Fibroblast of lung (primary cell): ENCODE measurements around the gene RAB8A. TPM values are rescaled to one million over a fixed set of nuclear protein-coding genes. Genes with fewer than 3 reads are reported as not detected.
A peak's percentile ranks its signal among the peaks of the same experiment; 100 is the strongest.

Source experiments
- DNase-seq, 2 donors: peaks; one replicate each; pipeline versions ENCODE4 v3.0.0 to v3.0.0-alpha.2; 2010; ENCODE audit warnings: low read depth in 2 of 2
- H2AFZ ChIP-seq: 2 replicates; pipeline ENCODE4 v1.5.1; 2012; ENCODE audit warnings: low read length, control low read depth, inconsistent platforms
- H3K27ac ChIP-seq: 2 replicates; pipeline ENCODE4 v1.5.1; 2011; ENCODE audit warnings: low read length, control low read depth; ENCODE audit not compliant: insufficient read depth
- H3K27me3 ChIP-seq: 2 replicates; pipeline ENCODE4 v1.5.1; 2011; ENCODE audit warnings: mild to moderate bottlenecking, low read length; ENCODE audit not compliant: control insufficient read depth, insufficient read depth
- H3K36me3 ChIP-seq: 2 replicates; pipeline ENCODE4 v1.5.1; 2011; ENCODE audit warnings: low read length; ENCODE audit not compliant: control insufficient read depth, insufficient read depth
- H3K4me1 ChIP-seq: 2 replicates; pipeline ENCODE4 v1.5.1; 2011; ENCODE audit warnings: low read length; ENCODE audit not compliant: control insufficient read depth, insufficient read depth; ENCODE audit errors: extremely low read depth
- H3K4me2 ChIP-seq: 2 replicates; pipeline ENCODE4 v1.5.1; 2011; ENCODE audit warnings: low read length, control low read depth; ENCODE audit not compliant: insufficient read depth; ENCODE audit errors: extremely low read depth
- H3K4me3 ChIP-seq, 4 experiments: fragments of 200-600 bp in 1 of 4; sonication (generic) in 1 of 4; replicated peaks in 1 of 4; 2 replicates each; pipeline ENCODE4 v1.5.1; 2011 to 2016; ENCODE audit warnings: low read length in 4 of 4, low read depth in 3 of 4, mild to moderate bottlenecking in 3 of 4, control low read depth in 2 of 4, inconsistent platforms in 1 of 4, mixed read lengths in 1 of 4; ENCODE audit not compliant: insufficient read depth in 1 of 4; ENCODE audit errors: control extremely low read depth in 1 of 4
- H3K79me2 ChIP-seq: 2 replicates; pipeline ENCODE4 v1.5.1; 2012; ENCODE audit warnings: mild to moderate bottlenecking, low read length, inconsistent platforms; ENCODE audit not compliant: control insufficient read depth, insufficient read depth
- H3K9ac ChIP-seq: 2 replicates; pipeline ENCODE4 v1.5.1; 2011; ENCODE audit warnings: mild to moderate bottlenecking, low read length, control low read depth; ENCODE audit not compliant: insufficient read depth
- H3K9me3 ChIP-seq: 2 replicates; pipeline ENCODE4 v1.5.1; 2012; ENCODE audit warnings: low read depth, low read length; ENCODE audit not compliant: control insufficient read depth, insufficient read depth
- H4K20me1 ChIP-seq: 2 replicates; pipeline ENCODE4 v1.5.1; 2011; ENCODE audit warnings: low read length; ENCODE audit not compliant: control insufficient read depth, insufficient read depth; ENCODE audit errors: extremely low read depth
- EZH2 ChIP-seq: IDR thresholded peaks from 2 replicates; pipeline ENCODE4 v1.5.1; 2012; ENCODE audit warnings: low read length, control low read depth, mild to moderate bottlenecking; ENCODE audit errors: missing control alignments
- polyA plus RNA-seq, 2 donors: library from polyadenylated mRNA; depleted of rRNA in 1 of 2; stranded (reverse) in 1 of 2; unstranded in 1 of 2; fragments of >200 nt; gene quantifications; 2 replicates each; pipeline ENCODE4 v1.2.1, GENCODE V29; 2011 to 2012; ENCODE audit warnings: missing spikeins in 1 of 2
- total RNA-seq: library from RNA; depleted of rRNA; stranded (reverse); fragments of >200 nt; gene quantifications from 2 replicates; pipeline ENCODE4 v1.2.1, GENCODE V29; 2014
- TF ChIP-seq, protein P1 (sequence below), 2 donors: IDR thresholded peaks in 1 of 2; conservative IDR thresholded peaks in 1 of 2; 1 replicate in 1 of 2; 2 replicates in 1 of 2; pipeline ENCODE4 v1.5.1; 2011 to 2012; ENCODE audit warnings: low read length in 2 of 2, control low read depth in 1 of 2, inconsistent platforms in 1 of 2, low read depth in 1 of 2, mild to moderate bottlenecking in 1 of 2

Gene RAB8A
- total and polyA plus RNA-seq, 2 donors (not counting 1 experiment from before 2014, with no cell fraction given): 77.6 to 104 TPM

DNA sequence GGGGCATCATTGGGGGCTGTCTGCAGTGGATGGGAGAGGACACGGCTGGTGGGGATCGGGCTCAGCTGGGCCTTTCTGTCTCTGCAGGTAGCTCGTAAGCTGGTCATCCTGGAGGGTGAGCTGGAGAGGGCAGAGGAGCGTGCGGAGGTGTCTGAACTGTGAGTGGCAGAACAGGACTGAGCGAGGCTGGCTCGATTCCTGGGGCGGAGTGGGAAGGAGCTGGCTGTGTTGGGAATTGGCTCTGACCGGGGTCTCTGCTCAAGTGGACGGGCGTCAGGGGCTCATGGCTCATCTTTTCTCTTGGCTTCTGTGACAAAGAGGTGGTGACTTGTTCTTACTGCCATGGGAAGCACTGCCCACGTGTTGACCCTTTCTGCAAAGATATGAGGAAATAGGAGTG lies 23.7 kb upstream of the RAB8A start:
- no peak for TF ChIP-seq EZH2
- TF ChIP-seq, protein P1, sequence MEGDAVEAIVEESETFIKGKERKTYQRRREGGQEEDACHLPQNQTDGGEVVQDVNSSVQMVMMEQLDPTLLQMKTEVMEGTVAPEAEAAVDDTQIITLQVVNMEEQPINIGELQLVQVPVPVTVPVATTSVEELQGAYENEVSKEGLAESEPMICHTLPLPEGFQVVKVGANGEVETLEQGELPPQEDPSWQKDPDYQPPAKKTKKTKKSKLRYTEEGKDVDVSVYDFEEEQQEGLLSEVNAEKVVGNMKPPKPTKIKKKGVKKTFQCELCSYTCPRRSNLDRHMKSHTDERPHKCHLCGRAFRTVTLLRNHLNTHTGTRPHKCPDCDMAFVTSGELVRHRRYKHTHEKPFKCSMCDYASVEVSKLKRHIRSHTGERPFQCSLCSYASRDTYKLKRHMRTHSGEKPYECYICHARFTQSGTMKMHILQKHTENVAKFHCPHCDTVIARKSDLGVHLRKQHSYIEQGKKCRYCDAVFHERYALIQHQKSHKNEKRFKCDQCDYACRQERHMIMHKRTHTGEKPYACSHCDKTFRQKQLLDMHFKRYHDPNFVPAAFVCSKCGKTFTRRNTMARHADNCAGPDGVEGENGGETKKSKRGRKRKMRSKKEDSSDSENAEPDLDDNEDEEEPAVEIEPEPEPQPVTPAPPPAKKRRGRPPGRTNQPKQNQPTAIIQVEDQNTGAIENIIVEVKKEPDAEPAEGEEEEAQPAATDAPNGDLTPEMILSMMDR (conservative IDR thresholded peaks at IDR 0.05 in 1 of 2, IDR thresholded peaks at IDR 0.05 in 1 of 2; ENCODE audit: low read depth in 1 of 2, low read length in 2 of 2): no peak
- Histone ChIP-seq H3K9ac (no peak overlapping the region), H3K27ac (peak overlapping the region; percentile 38), H3K27me3 (no peaks in the 10 kb centered on the region), H3K79me2 (peaks cover 88% of the 10 kb centered on the region), H3K9me3 (no peaks in the 10 kb centered on the region), H3K4me1 (peaks cover 31% of the 10 kb centered on the region), H3K4me3 (no peak overlapping the region), H2AFZ (no peak overlapping the region), H4K20me1 (peaks cover 4% of the 10 kb centered on the region), H3K36me3 (peaks cover 48% of the 10 kb centered on the region), H3K4me2 (no peak overlapping the region)
- no peak for DNase-seq

DNA sequence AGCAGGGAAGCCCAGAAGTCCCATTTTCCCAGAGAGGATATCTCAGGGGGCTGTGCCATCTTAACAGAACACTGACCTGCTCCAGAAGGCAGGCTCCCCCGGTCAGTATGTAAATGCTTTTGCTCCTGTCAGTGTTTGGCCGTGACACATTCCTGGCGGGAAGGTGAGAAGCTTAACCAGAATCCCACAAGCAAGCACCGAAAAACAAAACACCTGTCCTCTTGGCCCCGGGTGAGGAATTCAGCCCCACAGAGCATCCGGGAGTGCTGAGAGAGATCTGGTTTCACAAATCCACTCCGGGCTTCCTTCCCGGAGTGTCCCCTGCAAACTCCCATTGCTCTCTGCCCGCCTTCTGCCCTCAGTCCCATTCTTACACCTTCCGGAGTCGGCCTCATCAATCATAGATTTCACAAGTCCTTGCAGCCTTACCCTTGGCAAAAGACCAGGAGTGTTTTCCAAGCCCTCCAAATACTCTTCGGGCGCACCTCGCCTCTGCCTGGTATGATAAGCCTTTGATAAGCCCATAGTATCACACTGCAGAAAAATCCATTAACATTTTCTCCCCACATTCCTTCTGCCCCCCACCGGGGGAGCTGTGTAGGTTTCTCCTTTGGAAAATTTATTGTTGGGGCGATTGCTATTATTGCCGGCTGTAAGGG lies 23.2 kb upstream of the RAB8A start:
- Histone ChIP-seq H3K4me3 (no peak overlapping the region), H2AFZ (no peak overlapping the region), H3K4me1 (peaks cover 28% of the 10 kb centered on the region), H3K9ac (no peak overlapping the region), H3K27me3 (no peaks in the 10 kb centered on the region), H3K36me3 (peaks cover 44% of the 10 kb centered on the region), H4K20me1 (peaks cover 4% of the 10 kb centered on the region), H3K4me2 (no peak overlapping the region), H3K27ac (peak overlapping the region; percentile 38), H3K9me3 (no peaks in the 10 kb centered on the region), H3K79me2 (peaks cover 82% of the 10 kb centered on the region)
- TF ChIP-seq, protein P1 (conservative IDR thresholded peaks at IDR 0.05 in 1 of 2, IDR thresholded peaks at IDR 0.05 in 1 of 2; ENCODE audit: low read depth in 1 of 2, low read length in 2 of 2): peak in 1 of 2 donors; percentile 38
- no peak for TF ChIP-seq EZH2
- peak; percentile 69 for DNase-seq

DNA sequence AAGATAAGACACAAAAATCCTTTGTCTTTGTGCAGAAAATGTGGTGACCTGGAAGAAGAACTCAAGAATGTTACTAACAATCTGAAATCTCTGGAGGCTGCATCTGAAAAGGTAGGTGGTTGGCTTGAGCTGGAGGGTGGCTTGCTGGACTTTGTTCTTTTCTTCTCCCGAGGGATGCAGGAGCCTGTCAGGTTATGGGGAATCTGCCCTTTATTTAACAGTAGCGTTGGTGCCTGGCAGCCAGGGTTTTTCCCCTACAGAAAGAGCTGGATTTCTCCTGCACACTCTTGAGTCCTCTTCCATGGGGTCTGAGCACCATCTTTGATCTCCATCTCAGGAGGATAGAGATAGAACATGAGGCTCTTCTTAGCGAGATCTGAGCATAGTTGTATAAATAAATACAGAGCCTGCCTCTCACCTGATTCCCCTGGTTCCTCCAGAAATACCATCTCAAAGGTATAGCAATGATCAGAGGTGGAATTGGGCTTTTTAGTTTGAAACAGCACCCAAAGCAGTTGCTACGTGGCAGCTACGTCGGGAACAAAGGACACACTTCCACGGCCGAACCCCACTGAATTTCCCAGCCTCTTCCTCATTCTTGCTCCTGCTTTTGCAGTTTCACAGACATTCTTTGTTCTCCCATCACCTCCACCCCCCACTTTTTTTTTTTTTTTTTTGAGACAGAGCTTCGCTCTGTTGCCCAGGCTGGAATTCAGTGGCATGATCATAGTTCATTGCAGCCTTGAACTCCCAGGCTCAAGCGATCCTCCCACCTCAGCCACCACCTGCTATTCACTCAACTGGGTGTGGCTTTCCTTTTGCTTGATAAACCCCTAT lies 22.5 kb upstream of the RAB8A start:
- H2AFZ ChIP-seq: no peak overlapping the region
- H3K27me3 ChIP-seq: no peaks in the 10 kb centered on the region
- no peak overlapping the region for H3K9ac ChIP-seq
- H3K4me3 ChIP-seq: no peak overlapping the region
- H3K27ac ChIP-seq: no peak overlapping the region
- TF ChIP-seq, protein P1 (conservative IDR thresholded peaks at IDR 0.05 in 1 of 2, IDR thresholded peaks at IDR 0.05 in 1 of 2; ENCODE audit: low read depth in 1 of 2, low read length in 2 of 2): no peak
- TF ChIP-seq EZH2: no peak
- peaks cover 75% of the 10 kb centered on the region for H3K79me2 ChIP-seq
- peaks cover 24% of the 10 kb centered on the region for H3K4me1 ChIP-seq
- H3K9me3 ChIP-seq: no peaks in the 10 kb centered on the region
- peaks cover 4% of the 10 kb centered on the region for H4K20me1 ChIP-seq
- DNase-seq: no peak
- H3K36me3 ChIP-seq: peaks cover 44% of the 10 kb centered on the region
- H3K4me2 ChIP-seq: no peak overlapping the region
